Stimulated activated CD8-positive, alpha-beta memory T cell treated with anti-CD3 and anti-CD28 coated beads, Interleukin-12 subunit alpha, Interleukin-12 subunit beta, amount 100 ng/mL, for 24 hours (primary cell): ENCODE data around the gene RARRES2.

ENCODE experiments used
- DNase-seq: peaks from one replicate; pipeline ENCODE4 v3.0.0-alpha.2; 2020; ENCODE audit errors: extremely low read depth

The RARRES2 gene

DNA sequence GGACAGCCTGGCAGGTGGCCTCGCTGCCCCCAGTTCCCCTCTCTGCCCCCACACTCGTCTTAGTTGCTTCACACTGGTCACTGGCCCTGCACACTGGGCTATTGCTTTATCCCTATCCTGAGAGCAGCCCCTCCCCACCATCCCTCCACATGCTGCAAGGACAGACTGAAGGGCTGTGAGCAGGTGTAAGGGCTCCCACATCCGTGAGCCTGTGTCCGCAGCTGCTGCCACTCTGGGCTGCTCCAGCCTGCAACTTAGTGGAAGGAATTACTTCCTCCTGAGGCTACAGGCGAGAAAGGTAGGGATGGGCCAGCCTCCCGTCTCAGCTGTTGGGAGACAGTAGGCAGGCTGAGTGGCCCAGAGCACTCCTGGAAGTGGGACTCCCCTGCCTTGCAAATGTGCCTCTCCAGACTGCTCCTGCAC lies 3.8 kb downstream of the RARRES2 start:
- no peak for DNase-seq

DNA sequence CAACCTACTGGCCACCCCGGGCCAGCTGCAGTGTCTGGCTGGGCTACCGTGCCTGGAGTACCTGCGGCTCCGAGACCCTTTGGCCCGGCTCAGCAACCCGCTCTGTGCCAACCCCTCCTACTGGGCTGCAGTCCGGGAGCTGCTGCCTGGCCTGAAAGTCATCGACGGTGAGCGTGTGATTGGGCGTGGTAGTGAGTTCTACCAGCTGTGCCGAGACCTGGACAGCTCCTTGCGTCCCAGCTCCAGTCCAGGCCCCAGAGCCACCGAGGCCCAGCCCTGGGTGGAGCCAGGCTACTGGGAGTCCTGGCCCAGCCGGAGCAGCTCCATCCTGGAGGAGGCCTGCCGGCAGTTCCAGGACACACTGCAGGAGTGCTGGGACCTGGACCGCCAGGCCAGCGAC lies 4.2 kb downstream of the RARRES2 start:
- no peak for DNase-seq

DNA sequence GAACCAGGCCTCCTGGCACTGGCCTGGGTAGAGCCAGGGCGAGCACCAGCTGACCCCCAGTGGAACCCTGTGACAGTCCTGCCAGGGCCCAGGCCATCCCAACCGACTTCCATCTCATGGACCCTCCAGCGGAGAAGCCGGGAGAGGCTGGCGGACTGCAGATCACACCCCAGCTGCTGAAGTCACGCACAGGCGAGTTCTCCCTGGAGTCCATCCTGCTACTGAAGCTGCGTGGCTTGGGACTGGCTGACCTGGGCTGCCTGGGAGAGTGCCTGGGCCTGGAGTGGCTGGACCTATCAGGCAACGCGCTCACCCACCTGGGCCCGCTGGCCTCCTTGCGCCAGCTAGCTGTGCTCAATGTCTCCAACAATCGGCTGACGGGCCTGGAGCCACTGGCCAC lies 4.7 kb downstream of the RARRES2 start:
- no peak for DNase-seq

DNA sequence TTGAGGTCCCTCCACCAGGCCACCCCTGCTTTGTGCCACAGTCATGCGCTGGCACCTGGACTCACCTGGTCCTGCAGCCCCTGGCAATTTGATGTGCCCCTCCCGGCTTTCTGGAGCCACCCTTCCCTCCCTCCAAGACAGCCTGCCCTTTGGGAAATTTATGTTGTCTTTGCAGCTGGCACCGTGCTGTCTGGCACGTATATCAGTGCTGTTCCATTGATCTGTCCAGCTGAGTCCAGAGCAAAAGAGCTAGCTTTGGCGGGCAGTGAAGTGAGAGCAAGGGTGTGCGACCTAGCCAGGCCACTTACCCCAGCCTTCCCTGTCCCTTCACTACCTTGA lies 5.7 kb downstream of the RARRES2 start:
- no peak for DNase-seq

DNA sequence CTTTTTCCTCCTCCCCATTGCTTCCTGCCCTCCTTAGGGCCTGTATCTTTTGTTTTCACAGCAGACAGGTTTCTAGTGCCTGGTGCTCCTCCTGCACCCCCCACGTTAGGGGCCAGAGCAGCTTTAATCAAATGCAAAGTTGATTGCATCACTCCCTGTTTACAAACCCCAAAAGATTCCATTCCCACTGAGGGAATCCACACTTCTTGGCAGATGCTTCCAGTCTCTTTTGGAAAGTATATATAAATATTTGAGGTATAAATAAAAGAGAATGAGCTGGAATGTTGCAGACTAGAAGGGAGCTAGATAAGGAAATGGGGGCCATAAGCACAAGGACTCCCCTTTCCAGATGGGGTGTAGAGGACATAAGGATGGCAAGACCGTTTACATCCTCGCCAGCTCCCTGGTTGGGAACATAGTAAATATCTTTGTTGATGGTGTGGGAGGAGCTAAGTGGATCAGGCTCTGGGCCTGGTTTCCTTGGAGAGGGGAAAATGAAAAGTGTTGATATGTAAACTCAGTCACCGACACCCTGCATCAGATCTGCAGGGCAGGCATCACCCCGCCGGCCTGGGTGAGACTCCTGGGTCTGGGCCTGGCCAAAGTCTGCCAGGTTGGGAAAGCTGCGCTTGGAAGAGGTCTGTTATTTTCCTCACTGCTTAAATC lies 6.2 kb downstream of the RARRES2 start:
- no peak for DNase-seq

DNA sequence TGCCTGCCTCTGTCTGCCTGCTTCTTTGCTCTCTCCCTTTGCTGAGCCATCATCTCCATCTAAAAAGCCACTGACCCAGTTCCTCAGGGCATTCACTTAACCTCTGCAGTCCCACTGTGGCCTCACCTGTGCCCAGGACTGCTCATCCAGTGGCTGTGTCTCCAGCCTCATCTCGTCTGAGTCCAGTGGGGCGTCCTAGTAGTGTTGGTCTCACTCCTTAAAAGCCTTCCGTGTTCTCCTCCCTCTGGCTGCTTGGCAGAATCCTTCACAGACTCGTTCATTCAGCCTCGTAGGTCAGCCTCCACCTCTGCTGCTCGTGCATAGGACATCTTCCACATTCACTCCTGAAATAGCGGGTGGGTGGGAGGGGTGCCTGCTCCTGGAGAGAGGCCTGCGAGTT lies 7.3 kb downstream of the RARRES2 start:
- DNase-seq = no peak

DNA sequence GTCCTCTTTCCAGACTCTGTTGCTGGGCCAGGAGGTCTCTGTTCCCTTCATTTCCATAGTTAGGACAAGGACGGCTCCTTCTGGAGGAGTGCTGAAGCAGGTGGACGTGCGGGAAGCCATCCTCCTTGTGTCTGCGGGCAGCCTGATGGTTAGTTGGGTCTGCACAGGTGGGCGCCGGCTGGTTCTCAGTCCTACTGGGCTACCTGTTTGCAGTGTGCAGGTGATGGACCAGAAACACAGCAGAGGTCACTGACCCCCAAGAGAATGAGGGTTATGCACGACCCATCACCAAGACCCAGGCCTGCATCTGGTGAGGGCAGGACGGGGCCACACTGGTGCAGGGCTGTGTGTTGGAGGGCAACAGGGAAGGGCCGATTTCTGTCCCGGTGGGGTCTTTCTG lies 7.8 kb downstream of the RARRES2 start:
- DNase-seq = no peak

DNA sequence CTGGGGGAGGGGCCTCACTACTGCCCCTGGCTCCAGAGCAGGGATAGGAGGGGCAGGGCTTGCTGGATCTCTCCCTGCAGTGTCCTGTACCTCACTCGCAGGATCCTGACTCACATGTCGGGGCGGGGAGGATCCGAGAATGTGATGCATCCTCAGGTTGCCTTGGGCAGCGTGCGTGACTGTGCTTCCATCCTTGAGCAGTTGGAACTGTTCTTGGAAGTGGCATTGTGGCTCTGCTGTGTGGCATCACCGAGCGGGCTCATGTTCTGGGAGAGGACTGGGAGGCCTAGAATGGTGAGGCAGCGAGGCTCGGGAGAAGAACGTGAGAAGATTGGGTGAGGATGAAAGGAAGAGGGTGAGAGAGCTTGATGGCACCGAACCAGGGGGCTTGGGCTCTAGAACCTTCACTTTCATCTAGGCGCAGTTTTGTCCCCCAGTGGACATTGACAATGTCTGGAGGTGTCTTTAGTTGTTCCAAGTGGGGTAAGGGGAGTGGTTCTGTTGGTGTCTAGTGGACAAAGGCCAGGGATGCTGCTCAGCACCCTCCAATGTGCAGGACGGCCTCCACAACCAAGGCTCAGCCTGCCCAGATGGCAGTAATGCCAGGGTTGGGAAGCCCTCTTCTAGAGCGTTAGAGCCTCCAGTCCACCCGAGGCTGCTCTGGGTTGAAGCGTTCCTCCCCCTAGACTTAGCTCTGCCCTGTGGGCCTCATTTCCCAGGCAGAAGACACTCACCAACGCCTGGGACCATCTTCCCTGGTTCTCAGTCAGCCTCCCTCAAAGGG lies 8.4 kb downstream of the RARRES2 start:
- DNase-seq = no peak

DNA sequence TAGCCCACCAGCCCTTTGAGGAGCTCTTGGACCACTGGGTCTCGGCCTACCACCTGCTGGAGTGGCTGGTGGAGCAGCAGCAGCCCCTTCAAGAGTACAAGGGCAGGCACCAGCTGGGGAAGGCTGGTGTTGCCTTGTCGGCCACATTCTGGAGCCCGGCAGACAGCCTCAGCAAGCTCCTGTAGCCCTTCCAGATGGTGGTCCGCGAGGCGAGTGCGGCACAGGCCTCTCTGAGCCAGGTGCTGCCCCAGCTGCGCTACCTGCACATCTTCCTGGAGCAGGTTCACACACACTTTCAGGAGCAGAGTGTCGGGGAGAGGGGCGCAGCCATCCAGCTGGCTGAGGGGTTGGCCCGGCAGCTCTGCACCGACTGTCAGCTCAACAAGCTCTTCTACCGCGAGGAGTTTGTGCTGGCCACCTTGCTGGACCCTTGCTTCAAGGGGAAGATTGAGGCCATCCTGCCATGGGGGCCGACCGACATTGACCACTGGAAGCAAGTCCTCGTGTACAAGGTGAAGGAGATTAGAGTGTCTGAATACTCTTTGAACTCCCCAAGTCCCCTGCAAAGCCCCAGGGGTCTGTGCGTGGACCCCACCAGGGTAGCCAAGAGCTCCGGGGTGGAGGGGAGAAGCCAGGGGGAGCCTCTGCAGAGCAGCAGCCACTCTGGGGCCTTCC lies 11.1 kb downstream of the RARRES2 start:
- no peak for DNase-seq

DNA sequence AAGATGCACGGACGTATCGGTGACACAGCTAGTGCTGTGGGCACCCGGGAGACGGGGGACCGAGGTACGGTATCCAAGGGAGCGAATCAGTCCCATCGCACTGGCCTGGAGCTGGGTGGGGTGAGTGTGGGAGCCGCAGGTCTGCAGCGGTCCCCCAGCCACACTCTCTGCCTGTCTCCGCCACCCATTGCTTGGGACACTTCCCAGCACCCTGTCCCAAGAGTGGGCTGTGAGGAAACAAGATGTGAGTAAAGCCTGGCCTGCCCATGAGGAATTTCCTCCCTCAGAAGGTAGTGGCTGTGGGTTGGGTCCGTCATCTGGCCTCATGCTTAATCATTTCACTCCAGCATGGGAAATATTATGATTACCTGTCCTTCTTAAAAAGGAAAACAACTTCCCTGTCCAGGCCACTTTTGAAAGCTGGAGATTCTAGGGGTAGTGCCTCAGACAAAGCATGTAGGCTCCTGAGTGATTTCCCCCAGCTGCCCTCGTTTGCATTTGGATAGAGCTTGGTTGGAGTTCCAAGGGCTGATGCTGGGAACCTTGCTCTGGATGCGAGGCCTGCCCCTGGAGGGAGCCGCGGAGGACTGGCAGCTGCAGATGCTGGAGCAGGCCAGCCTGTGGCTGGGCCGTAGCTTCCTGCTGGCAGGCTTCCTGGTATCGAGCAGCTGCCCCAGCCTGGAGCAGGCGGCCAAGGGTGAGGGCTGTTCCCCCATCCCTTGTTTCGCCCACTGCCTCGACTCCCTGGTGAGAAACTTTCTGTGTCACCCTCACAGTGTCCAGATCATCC lies 11.9 kb downstream of the RARRES2 start:
- no peak for DNase-seq

DNA sequence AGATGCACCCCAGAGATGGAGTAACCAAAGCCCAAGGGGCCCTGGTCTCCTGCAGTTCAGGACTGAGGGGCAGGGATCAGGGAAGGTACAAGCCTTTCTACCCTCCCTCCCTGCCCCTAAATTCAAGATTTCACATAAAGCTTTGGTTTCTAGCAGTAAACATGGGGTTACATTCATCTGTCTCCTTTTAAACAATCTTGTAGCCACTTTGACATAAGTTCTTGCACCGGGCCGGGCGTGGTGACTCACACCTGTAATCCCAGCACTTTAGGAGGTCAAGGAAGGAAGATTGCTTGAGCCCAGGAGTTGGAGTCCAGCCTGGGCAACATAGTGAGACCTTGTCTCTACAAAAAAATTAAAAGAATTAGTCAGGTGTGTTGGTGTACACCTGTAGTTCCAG lies 14.1 kb downstream of the RARRES2 start:
- DNase-seq = no peak

DNA sequence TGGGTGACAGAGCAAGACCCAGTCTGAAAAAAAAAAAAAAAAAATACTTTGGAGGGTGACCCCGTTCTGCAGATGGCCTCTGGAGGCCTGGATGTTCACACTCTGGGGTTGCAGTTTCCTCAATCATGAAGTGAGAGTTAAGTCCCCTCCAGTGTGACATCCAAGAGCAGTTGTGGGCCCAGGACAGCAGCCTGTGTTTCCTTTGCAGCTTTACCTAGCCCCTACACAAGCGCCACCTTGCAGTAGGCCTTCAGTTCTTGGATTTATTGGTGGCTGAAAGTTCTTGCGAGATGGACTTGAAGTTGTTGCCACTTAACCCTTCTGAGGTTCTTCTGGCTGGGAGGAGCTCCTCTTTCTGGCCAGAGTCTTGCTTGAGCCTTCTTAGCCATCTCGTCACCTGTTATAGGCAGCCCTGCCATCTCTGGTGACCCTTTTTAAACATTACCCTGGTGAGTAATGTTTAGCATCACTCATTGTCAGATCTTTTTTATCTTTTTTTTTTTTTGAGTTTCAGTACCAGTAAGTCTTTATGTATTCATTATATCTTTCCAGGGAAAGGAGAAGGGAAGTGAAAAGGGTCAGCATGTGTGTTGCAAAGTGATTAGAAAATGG lies 14.7 kb downstream of the RARRES2 start:
- DNase-seq = no peak

DNA sequence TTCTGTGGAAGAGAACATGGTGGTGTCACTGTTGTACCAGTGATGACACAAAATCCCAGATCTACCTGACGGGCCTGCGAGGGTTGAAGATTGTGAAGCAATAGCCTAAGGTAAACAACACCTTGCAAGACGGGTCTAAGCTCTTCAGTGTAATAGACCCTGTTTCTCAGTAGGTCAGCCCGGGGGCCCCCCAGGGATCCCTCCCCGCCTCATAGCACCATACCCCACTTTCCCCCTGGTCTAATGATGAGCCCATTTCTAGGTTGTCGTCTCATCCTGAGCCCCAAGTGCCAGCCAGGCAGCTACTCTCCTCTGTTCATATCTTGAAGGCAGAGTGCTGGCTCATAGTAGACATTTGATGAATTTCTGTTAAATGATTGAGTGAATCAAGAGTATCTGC lies 15.5 kb downstream of the RARRES2 start:
- no peak for DNase-seq

DNA sequence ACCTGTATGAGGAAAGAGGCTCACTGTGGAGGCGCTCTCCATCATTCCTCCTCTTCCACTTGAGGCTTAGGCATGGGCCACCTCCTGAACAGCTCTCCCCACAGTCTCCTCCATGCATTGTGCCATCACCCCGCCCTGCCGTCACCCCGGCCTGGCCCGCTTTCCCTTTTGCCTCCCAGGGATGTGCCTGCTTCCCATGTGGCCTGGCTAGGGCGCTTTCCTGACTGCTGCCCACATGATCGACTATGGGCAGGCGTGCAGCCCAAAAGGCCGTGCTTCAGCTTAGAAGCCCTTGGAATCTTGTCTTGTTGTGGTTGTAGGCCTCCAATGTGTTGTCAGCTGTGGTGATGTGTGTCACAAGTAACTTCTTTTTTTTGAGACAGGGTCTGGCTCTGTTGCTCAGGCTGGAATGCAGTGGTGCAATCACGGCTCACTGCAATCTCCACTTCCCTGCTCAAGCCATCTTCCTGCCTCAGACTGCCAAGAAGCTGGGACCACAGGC lies 16.3 kb downstream of the RARRES2 start:
- no peak for DNase-seq

DNA sequence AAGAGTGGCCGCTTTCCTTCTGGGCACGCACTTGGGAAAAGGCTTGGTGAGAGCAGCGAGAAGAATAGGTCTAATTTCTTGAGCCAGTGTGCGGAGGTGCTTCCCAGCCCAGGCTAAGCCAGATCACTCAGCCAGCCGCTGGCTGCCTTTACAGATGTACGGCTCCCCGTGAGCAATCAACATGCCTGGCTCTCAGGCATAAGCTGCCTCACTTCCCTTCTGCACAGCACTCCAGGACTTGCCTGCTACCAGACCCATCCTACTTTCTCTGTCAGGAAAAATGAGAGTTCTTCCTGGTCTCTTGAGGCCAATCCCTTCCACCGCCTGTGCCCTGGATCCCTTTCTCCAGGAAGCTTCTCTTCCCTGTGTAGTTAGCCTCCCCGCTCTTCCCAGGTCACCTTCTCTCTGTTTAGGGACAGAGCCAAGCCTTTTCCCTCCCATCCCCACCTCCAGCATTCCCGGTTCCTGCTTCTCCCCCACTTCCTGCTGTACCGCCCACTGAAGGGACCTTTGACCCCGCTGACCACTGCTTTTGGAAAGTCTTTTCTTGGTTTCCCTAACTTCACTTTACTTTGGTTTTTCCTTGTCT lies 17.0 kb downstream of the RARRES2 start:
- no peak for DNase-seq

DNA sequence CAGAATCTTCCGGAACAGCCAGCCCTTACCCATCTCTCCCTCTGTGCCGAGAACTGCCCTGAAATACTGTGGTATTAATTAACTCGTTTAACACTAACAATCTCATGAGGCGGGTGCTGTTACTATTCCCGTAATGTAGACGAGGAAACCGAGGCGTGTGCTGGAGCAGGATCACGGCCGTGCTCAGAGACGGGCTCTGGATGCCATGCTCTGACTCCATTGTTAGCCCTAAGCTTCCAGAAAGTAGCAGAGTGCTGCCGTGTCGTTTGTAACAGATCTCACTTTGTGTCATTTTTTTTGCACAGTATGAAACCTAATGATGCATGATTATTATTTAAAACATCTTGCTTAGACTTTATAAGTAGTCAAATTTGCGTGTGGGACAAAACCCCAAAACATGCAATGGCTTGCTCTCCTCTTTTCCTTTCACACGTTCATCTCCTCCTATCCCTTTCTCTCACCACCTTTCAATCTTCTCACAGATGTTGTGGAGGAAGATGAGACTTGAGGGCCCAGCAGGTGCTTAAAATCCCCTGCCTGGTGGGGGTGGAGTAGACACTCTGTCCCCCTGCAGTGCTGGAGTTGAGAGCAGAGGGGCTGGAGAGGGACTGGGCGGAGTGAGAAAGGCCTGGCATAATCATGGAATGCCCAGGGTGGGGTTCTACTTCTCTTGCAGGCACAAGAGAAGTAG lies 17.6 kb downstream of the RARRES2 start:
- DNase-seq = no peak

DNA sequence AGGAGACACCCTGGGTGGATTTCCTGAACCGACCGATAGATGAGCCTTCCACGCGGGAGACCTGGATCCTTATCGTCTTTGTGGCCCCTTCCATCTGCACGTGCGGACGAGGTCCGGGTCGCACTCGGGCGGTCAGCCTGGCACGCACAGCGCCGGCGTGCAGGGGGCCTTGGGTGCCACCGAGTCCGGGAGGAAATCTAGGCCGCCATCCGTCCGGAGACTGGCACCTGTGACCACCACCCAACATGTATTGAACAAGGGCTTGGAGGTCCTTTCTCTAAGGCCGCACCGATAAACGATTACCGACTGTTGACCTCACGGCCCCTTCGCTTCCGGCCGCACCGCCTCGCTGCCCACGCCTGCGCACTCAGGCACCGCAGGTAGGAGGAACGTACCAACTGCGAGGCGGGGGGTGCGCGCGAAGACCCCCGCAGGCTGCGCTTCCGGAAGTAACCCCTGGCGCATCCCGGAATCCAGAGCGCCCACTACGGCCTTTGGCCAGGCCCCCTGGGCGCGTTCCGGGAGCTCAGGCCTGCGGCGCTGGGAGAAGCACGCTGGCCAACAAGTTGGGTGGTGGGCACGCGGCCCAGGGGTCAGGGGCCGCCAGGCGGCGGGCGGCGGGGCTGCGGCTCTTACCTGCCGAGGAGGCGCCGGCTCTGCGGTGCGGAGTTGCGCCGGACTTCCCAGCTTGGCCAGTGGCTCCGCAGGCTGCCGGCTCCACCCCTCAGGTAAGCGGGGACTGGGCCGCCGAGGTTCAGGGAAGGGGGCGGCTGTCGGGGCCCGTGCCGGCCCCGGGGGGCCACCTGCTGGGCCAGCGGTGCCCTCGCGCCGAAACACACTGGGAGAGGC lies 18.4 kb downstream of the RARRES2 start, which contains the start of the genes ACTR3C and LRRC61:
Gene ACTR3C (minus strand): TSS at position 713 of the 849 bp plus-strand sequence. CDS start 28,249 bp downstream, outside the sequence.
Gene LRRC61 (plus strand): TSS at position 523 of the 849 bp plus-strand sequence. CDS start 13,507 bp downstream, outside the sequence.
- peak; percentile 54 for DNase-seq

DNA sequence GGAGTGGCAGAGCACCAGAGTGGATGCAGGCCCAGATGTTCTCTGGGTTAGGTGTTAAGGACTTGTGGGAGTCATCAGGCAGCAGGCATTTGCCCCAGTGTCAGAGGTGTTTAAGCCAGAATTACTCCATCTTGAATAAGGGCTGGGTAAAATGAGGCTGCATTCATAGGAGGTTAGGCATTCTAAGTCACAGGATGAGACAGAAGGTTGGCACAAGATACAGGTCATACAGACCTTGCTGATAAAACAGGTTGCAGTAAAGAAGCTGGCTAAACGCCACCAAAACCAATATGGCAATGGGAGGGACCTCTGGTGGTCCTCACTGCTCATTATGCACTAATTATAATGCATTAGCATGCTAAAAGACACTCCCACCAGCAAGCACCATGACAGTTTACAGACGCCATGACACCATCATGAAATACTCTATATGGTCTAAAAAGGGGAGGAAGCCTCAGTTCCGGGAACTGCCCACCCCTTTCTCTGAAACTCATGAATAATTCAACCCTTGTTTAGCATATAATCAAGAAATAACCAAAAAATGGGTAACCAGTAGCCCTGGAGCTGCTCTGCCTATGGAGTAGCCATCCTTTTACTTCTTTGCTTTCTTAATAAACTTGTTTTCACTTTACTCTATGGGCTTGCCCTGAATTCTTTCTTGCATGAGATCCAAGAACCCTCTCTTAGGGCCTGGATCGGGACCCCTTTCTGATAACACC lies 19.2 kb downstream of the RARRES2 start:
- DNase-seq = no peak

DNA sequence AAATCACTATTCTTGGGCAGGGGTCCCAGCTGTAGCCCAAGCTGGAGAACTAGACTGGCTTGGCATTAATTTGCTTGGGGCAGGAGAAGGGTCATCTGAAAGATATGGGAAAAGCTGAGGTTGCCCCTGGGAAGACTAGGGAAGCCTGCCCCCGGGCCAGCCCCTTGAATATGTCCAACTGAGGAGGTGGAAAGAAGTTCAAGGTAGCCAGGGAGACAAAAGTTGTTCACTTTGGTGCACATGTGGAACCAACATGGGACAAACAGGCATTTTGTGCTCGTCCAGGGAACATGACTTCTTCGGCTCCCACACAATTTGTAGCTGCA lies 19.7 kb downstream of the RARRES2 start:
- DNase-seq = no peak
